Thyroid gland (tissue), 4 donors: ENCODE data around the gene B3GNT4.

Experiments used
- POLR2A ChIP-seq, 2 donors: fragments of 450-650 bp; IDR thresholded peaks; one replicate each; pipeline ENCODE4 v1.6.1; 2017; ENCODE audit warnings: antibody characterized with exemption in 2 of 2, mild to moderate bottlenecking in 2 of 2, moderate library complexity in 1 of 2
- TF ChIP-seq, protein P1 (sequence below), 6 experiments: fragments of 200-600 bp in 3 of 6; fragments of 450-650 bp in 3 of 6; sonication (generic) in 3 of 6; IDR thresholded peaks; one replicate each; pipeline ENCODE4 v1.5.1; 2016 to 2019; ENCODE audit warnings: antibody characterized with exemption in 6 of 6, mild to moderate bottlenecking in 2 of 6, inconsistent platforms in 1 of 6, moderate library complexity in 1 of 6

DNA sequence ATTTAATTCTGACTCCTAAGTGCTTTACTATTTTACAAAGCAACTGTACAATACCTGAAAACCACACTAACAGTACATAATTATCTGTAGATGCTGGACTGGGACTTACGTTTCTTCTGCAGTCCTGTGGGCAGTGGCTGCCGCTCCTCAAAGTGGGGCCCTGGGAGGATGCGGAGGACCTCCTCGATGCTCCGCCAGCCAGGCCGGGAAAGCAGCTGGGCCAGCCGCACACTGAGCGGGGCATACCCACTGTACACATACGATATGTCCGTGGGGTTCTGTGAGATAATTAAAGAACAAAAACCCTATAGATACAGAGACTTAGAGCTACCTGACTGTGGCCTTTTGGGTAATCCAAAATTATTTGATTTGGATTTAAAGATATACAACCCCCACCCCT is 29.2 kb downstream of the B3GNT4 start:
- TF ChIP-seq, protein P1, sequence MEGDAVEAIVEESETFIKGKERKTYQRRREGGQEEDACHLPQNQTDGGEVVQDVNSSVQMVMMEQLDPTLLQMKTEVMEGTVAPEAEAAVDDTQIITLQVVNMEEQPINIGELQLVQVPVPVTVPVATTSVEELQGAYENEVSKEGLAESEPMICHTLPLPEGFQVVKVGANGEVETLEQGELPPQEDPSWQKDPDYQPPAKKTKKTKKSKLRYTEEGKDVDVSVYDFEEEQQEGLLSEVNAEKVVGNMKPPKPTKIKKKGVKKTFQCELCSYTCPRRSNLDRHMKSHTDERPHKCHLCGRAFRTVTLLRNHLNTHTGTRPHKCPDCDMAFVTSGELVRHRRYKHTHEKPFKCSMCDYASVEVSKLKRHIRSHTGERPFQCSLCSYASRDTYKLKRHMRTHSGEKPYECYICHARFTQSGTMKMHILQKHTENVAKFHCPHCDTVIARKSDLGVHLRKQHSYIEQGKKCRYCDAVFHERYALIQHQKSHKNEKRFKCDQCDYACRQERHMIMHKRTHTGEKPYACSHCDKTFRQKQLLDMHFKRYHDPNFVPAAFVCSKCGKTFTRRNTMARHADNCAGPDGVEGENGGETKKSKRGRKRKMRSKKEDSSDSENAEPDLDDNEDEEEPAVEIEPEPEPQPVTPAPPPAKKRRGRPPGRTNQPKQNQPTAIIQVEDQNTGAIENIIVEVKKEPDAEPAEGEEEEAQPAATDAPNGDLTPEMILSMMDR (IDR thresholded peaks at IDR 0.05) = no peak
- no peak for TF ChIP-seq POLR2A (IDR thresholded peaks at IDR 0.05)
